Tibial nerve (tissue), 4 donors: ENCODE results near the gene RHOD. TPM values are rescaled to one million over a fixed set of nuclear protein-coding genes. Genes with fewer than 3 reads are reported as not detected.
A peak's percentile ranks its signal among the peaks of the same experiment; 100 is the strongest.

ENCODE experiments used
- DNase-seq, 2 donors: peaks; one replicate each; pipeline ENCODE4 v3.0.0-alpha.2; 2019; ENCODE audit warnings: low spot score in 2 of 2
- H3K27ac ChIP-seq, 4 donors: fragments of 200-600 bp; sonication (generic) in 3 of 4; one replicate each; pipeline ENCODE4 v1.5.1; 2017 to 2019; ENCODE audit warnings: mild to moderate bottlenecking in 1 of 4
- H3K27me3 ChIP-seq, 2 donors: fragments of 200-600 bp; sonication (generic) in 1 of 2; one replicate each; pipeline versions ENCODE4 v1.5.1 to v1.6.0; 2017 to 2019
- H3K36me3 ChIP-seq, 3 donors: fragments of 200-600 bp; sonication (generic); one replicate each; pipeline ENCODE4 v1.5.1; 2018 to 2019
- H3K4me1 ChIP-seq, 4 donors: fragments of 200-600 bp; sonication (generic) in 3 of 4; one replicate each; pipeline ENCODE4 v1.5.1; 2017 to 2019
- H3K4me3 ChIP-seq, 4 donors: fragments of 200-600 bp; sonication (generic) in 3 of 4; one replicate each; pipeline ENCODE4 v1.5.1; 2017 to 2019; ENCODE audit warnings: mild to moderate bottlenecking in 1 of 4, moderate library complexity in 1 of 4
- H3K9me3 ChIP-seq, 4 donors: fragments of 200-600 bp; sonication (generic) in 3 of 4; one replicate each; pipeline ENCODE4 v1.5.1; 2017 to 2019
- CTCF ChIP-seq, 5 experiments: fragments of 200-600 bp in 3 of 5; fragments of 450-650 bp in 2 of 5; sonication (generic) in 3 of 5; IDR thresholded peaks; one replicate each; pipeline ENCODE4 v1.5.1; 2016 to 2019; ENCODE audit warnings: antibody characterized with exemption in 5 of 5, mild to moderate bottlenecking in 3 of 5, moderate library complexity in 2 of 5
- EP300 ChIP-seq, 2 donors: sonication (generic); formaldehyde crosslinking; IDR thresholded peaks; one replicate each; pipeline ENCODE4 v1.6.1; 2017; ENCODE audit warnings: antibody characterized with exemption in 2 of 2, mild to moderate bottlenecking in 1 of 2
- POLR2A ChIP-seq, 2 donors: fragments of 450-650 bp; IDR thresholded peaks; one replicate each; pipeline ENCODE4 v1.6.1; 2017; ENCODE audit warnings: antibody characterized with exemption in 2 of 2, mild to moderate bottlenecking in 2 of 2, moderate library complexity in 2 of 2
- WGBS, 2 donors: methylation state at CpG; one replicate each; pipeline ENCODE4 v1.1.5; 2018; 5-methylcytosine and 5-hydroxymethylcytosine counted together
- total RNA-seq, 4 donors: library from RNA; depleted of rRNA; stranded (reverse); fragments of >200 nt; gene quantifications; one replicate each; pipeline ENCODE4 v1.1.0, GENCODE V29; 2016

RHOD gene
- total RNA-seq, 4 donors from 2014 or later, result 15.9 to 30.8 (median 24.4) TPM

- Histone ChIP-seq H3K4me1 (no peaks in the 10 kb centered on the region), H3K9me3 (no peaks in the 10 kb centered on the region), H3K36me3 (no peaks in the 10 kb centered on the region), H3K4me3 (no peak overlapping the region), H3K27me3 (no peaks in the 10 kb centered on the region), H3K27ac (no peak overlapping the region)
- DNase-seq, result no peak
- TF ChIP-seq EP300 (IDR thresholded peaks at IDR 0.05), result no peak
- TF ChIP-seq CTCF (IDR thresholded peaks at IDR 0.05), result no peak
- no peak for TF ChIP-seq POLR2A (IDR thresholded peaks at IDR 0.05)
- 84 to 86% methylated on average over 8 of the region's 8 CpGs for WGBS, 2 donors
Observed at GRCh38 chr11:67015048-67015447, 41.6 kb upstream of the RHOD start.

- Histone ChIP-seq H3K36me3 (no peaks in the 10 kb centered on the region), H3K4me3 (no peak overlapping the region), H3K27ac (no peak overlapping the region), H3K4me1 (no peaks in the 10 kb centered on the region), H3K9me3 (no peaks in the 10 kb centered on the region), H3K27me3 (no peaks in the 10 kb centered on the region)
- TF ChIP-seq CTCF (IDR thresholded peaks at IDR 0.05) (no peak), POLR2A (IDR thresholded peaks at IDR 0.05) (no peak), EP300 (IDR thresholded peaks at IDR 0.05) (no peak)
- no peak for DNase-seq
- WGBS, 2 donors, result 72 to 90% methylated on average over 5 of the region's 5 CpGs
Observed at GRCh38 chr11:67016550-67016949, 40.1 kb upstream of the RHOD start.

GRCh38 chr11:67020949-67021348 lies 35.7 kb upstream of the RHOD start:
- Histone ChIP-seq H3K9me3 (no peaks in the 10 kb centered on the region), H3K4me3 (no peak overlapping the region), H3K27ac (no peak overlapping the region), H3K36me3 (no peaks in the 10 kb centered on the region), H3K4me1 (peaks cover 0 to 23% (median 16%) of the 10 kb centered on the region in 4 donors), H3K27me3 (peaks cover 0 to 25% of the 10 kb centered on the region in 2 donors)
- WGBS, 2 donors, result 84 to 88% methylated on average over 6 of the region's 6 CpGs
- no peak for DNase-seq
- TF ChIP-seq POLR2A (IDR thresholded peaks at IDR 0.05) (no peak), EP300 (IDR thresholded peaks at IDR 0.05) (no peak), CTCF (IDR thresholded peaks at IDR 0.05) (no peak)

- no peak for DNase-seq
Observed at GRCh38 chr11:67022341-67022933, 34.2 kb upstream of the RHOD start.

More at GRCh38 chr11:67022341-67022933, 34.2 kb upstream of the RHOD start:
- 22 to 23% methylated on average over 19 of the region's 20 CpGs for WGBS, 2 donors
- Histone ChIP-seq H3K4me3 (peak overlapping the region in 3 of 4 donors; percentile 22 to 54 (median 31)), H3K4me1 (peaks cover 0 to 23% (median 16%) of the 10 kb centered on the region in 4 donors), H3K9me3 (no peaks in the 10 kb centered on the region), H3K27ac (peak overlapping the region in 1 of 4 donors; percentile 28), H3K27me3 (peaks cover 0 to 25% of the 10 kb centered on the region in 2 donors), H3K36me3 (no peaks in the 10 kb centered on the region)
- TF ChIP-seq CTCF (IDR thresholded peaks at IDR 0.05) (no peak), EP300 (IDR thresholded peaks at IDR 0.05) (no peak), POLR2A (IDR thresholded peaks at IDR 0.05) (no peak)
